HG03432 (cell line): ENCODE results near the gene TTC3.

Experiments used
- ATAC-seq: cut with Tn5 transposase; IDR thresholded peaks from one replicate; pipeline ENCODE4 v1.9.1; 2021; ENCODE audit warnings: mild to moderate bottlenecking, moderate library complexity; ENCODE audit not compliant: unreplicated experiment

Gene TTC3

GRCh38 chr21:37186983-37187382 lies 113.9 kb downstream of the TTC3 start:
- ATAC-seq = no peak

GRCh38 chr21:37188825-37189224 lies 115.8 kb downstream of the TTC3 start:
- ATAC-seq = no peak

GRCh38 chr21:37192019-37192418 lies 119.0 kb downstream of the TTC3 start:
- no peak for ATAC-seq

- no peak for ATAC-seq
Observed at GRCh38 chr21:37193006-37193405, 120.0 kb downstream of the TTC3 start.

- ATAC-seq = no peak
Observed at GRCh38 chr21:37193676-37194075, 120.6 kb downstream of the TTC3 start.

- no peak for ATAC-seq
Observed at GRCh38 chr21:37195059-37195458, 122.0 kb downstream of the TTC3 start.

- ATAC-seq = no peak
Observed at GRCh38 chr21:37195610-37196009, 122.6 kb downstream of the TTC3 start.

GRCh38 chr21:37196847-37197246 lies 123.8 kb downstream of the TTC3 start:
- no peak for ATAC-seq

- no peak for ATAC-seq
Observed at GRCh38 chr21:37197746-37198145, 124.7 kb downstream of the TTC3 start.

- no peak for ATAC-seq
Observed at GRCh38 chr21:37199057-37199924, 126.2 kb downstream of the TTC3 start.

- no peak for ATAC-seq
Observed at GRCh38 chr21:37200641-37201480, 127.8 kb downstream of the TTC3 start.

- ATAC-seq = no peak
Observed at GRCh38 chr21:37202221-37203110, 129.4 kb downstream of the TTC3 start.

GRCh38 chr21:37204580-37204979 lies 131.5 kb downstream of the TTC3 start:
- no peak for ATAC-seq

GRCh38 chr21:37206496-37206895 lies 133.4 kb downstream of the TTC3 start:
- ATAC-seq = no peak

GRCh38 chr21:37207441-37208009 lies 134.5 kb downstream of the TTC3 start:
- ATAC-seq = peak; percentile 61

GRCh38 chr21:37208056-37208721 lies 135.1 kb downstream of the TTC3 start:
- peak; percentile 66 for ATAC-seq

GRCh38 chr21:37208741-37209225 lies 135.7 kb downstream of the TTC3 start:
- ATAC-seq = peak; percentile 46

- no peak for ATAC-seq
Observed at GRCh38 chr21:37210130-37210529, 137.1 kb downstream of the TTC3 start.

- no peak for ATAC-seq
Observed at GRCh38 chr21:37210799-37211198, 137.7 kb downstream of the TTC3 start.

- ATAC-seq = no peak
Observed at GRCh38 chr21:37214952-37215351, 141.9 kb downstream of the TTC3 start.
